HepG2 (cell line): Measurements from ENCODE around the gene C16orf54. TPM values are rescaled to one million over a fixed set of nuclear protein-coding genes. Genes with fewer than 3 reads are reported as not detected.
A peak's percentile ranks its signal among the peaks of the same experiment; 100 is the strongest.

ENCODE experiments used
- ATAC-seq: fragments of 200-7000 bp; cut with Tn5 transposase; 3 replicates; pipeline ENCODE4 v1.9.1; 2020; ENCODE audit warnings: mild to moderate bottlenecking, moderate library complexity
- BruUV-seq: library from RNA; stranded (reverse); fragments of 400-500 nt; replicated peaks from 2 replicates; lab custom pipeline; 2021; lab: Mats Ljungman, UMichigan
- CTCF ChIA-PET: fragments of 300-600 bp; formaldehyde crosslinking; extraction: SDS; loops from one replicate; lab custom pipeline; 2021; ENCODE audit warnings: low total read pairs, inconsistent platforms, low intra/inter-chr PET ratio; lab: Yijun Ruan, JAX
- POLR2A ChIA-PET: fragments of 350-600 bp; sonication (Branson Sonifier 250); formaldehyde crosslinking; loops from one replicate; lab custom pipeline; 2020; ENCODE audit warnings: antibody characterized with exemption, inconsistent platforms; lab: Yijun Ruan, JAX
- DNase-seq: peaks from one replicate; pipeline ENCODE4 v3.0.0-alpha.2; 2015; ENCODE audit warnings: low spot score
- FAIRE-seq: peaks from 3 replicates; lab custom pipeline; 2011; peaks lifted over from hg19 to GRCh38; lab: Jason Lieb, UNC
- H2AFZ ChIP-seq: one replicate; pipeline ENCODE4 v1.6.1; 2011; ENCODE audit warnings: low read length, inconsistent platforms
- H3K27ac ChIP-seq: fragments of 300-600 bp; 3 replicates; pipeline ENCODE4 v1.8.0; 2011; ENCODE audit warnings: mixed run types, mild to moderate bottlenecking, mixed read lengths, low read length, inconsistent platforms; ENCODE audit not compliant: insufficient read depth; ENCODE audit errors: extremely low read length
- H3K27me3 ChIP-seq, 2 experiments: fragments of 200-600 bp in 1 of 2; 2 replicates in 1 of 2; 3 replicates in 1 of 2; pipeline versions ENCODE4 v1.6.0 to v1.8.0; 2011; ENCODE audit warnings: low read length in 2 of 2, mild to moderate bottlenecking in 2 of 2, moderate library complexity in 2 of 2, inconsistent platforms in 1 of 2; ENCODE audit not compliant: insufficient read depth in 2 of 2, control insufficient read depth in 1 of 2
- H3K36me3 ChIP-seq, 2 experiments: fragments of 200-600 bp in 1 of 2; replicated peaks in 1 of 2; 2 replicates in 1 of 2; 3 replicates in 1 of 2; pipeline versions ENCODE4 v1.5.1 to v1.8.0; 2011; ENCODE audit warnings: low read length in 2 of 2, inconsistent platforms in 1 of 2; ENCODE audit not compliant: insufficient read depth in 2 of 2, control insufficient read depth in 1 of 2
- H3K4me1 ChIP-seq: 2 replicates; pipeline ENCODE4 v1.5.1; 2012; ENCODE audit warnings: low read length, inconsistent platforms; ENCODE audit not compliant: insufficient read depth
- H3K4me2 ChIP-seq: 2 replicates; pipeline ENCODE4 v1.6.0; 2011; ENCODE audit warnings: low read depth, low read length, inconsistent platforms
- H3K4me3 ChIP-seq, 3 experiments: fragments of 200-600 bp in 1 of 3; sonication (generic), shearing (Covaris generic) in 1 of 3; replicated peaks in 1 of 3; 2 replicates each; pipeline ENCODE4 v1.5.1; 2011 to 2016; ENCODE audit warnings: low read length in 3 of 3, inconsistent platforms in 2 of 3, low read depth in 2 of 3, mild to moderate bottlenecking in 2 of 3, control low read depth in 1 of 3, mixed read lengths in 1 of 3; ENCODE audit not compliant: insufficient read depth in 1 of 3
- H3K79me2 ChIP-seq: one replicate; pipeline ENCODE4 v1.6.1; 2011; ENCODE audit warnings: low read length, inconsistent platforms; ENCODE audit not compliant: insufficient read depth
- H3K9ac ChIP-seq: 2 replicates; pipeline ENCODE4 v1.6.0; 2011; ENCODE audit warnings: mild to moderate bottlenecking, low read depth, low read length, inconsistent platforms; ENCODE audit not compliant: insufficient read depth
- H3K9me3 ChIP-seq: 2 replicates; pipeline ENCODE4 v1.5.1; 2012; ENCODE audit warnings: mild to moderate bottlenecking, low read length
- H4K20me1 ChIP-seq: 2 replicates; pipeline ENCODE4 v1.6.0; 2011; ENCODE audit warnings: inconsistent platforms, mild to moderate bottlenecking, low read length, moderate library complexity; ENCODE audit not compliant: insufficient read depth
- AKAP8 ChIP-seq: sonication (generic); formaldehyde crosslinking; IDR thresholded peaks from 2 replicates; pipeline ENCODE4 v1.5.1; 2020; ENCODE audit warnings: mild to moderate bottlenecking, missing genetic modification reagents
- ARID2 ChIP-seq: sonication (generic); formaldehyde crosslinking; IDR thresholded peaks from 2 replicates; pipeline ENCODE4 v1.8.1; 2022; ENCODE audit warnings: mild to moderate bottlenecking, missing genetic modification reagents, borderline replicate concordance
- CTCF ChIP-seq: sonication (generic); formaldehyde crosslinking; IDR thresholded peaks from 2 replicates; pipeline ENCODE4 v1.5.0; 2020; ENCODE audit warnings: mild to moderate bottlenecking, missing genetic modification reagents, moderate library complexity
- ELF4 ChIP-seq: sonication (generic); formaldehyde crosslinking; IDR thresholded peaks from 2 replicates; pipeline ENCODE4 v1.5.0; 2020; ENCODE audit warnings: missing genetic modification reagents, mild to moderate bottlenecking, moderate library complexity, borderline replicate concordance
- FOXP4 ChIP-seq: sonication (generic); formaldehyde crosslinking; IDR thresholded peaks from 2 replicates; pipeline ENCODE4 v1.4.0; 2020; ENCODE audit warnings: missing genetic modification reagents
- GLI4 ChIP-seq: sonication (generic); formaldehyde crosslinking; IDR thresholded peaks from 2 replicates; pipeline ENCODE4 v1.5.1; 2020; ENCODE audit warnings: missing genetic modification reagents, mild to moderate bottlenecking, moderate library complexity, borderline replicate concordance
- NONO ChIP-seq, 2 experiments: fragments of 450-650 bp in 1 of 2; sonication (generic) in 1 of 2; formaldehyde crosslinking in 1 of 2; IDR thresholded peaks in 1 of 2; conservative IDR thresholded peaks in 1 of 2; 2 replicates each; pipeline versions ENCODE4 v1.6.1 to v1.8.0; 2017 to 2022; ENCODE audit warnings: mild to moderate bottlenecking in 1 of 2, missing genetic modification reagents in 1 of 2, moderate library complexity in 1 of 2
- SMARCE1 ChIP-seq: fragments of 450-650 bp; IDR thresholded peaks from 2 replicates; pipeline ENCODE4 v1.6.1; 2017; ENCODE audit warnings: borderline replicate concordance
- ZFP91 ChIP-seq: sonication (generic); formaldehyde crosslinking; IDR thresholded peaks from 2 replicates; pipeline ENCODE4 v1.9.0; 2022; ENCODE audit warnings: missing genetic modification reagents, mild to moderate bottlenecking, borderline replicate concordance
- ZMAT5 ChIP-seq: sonication (generic); formaldehyde crosslinking; IDR thresholded peaks from 2 replicates; pipeline ENCODE4 v1.5.0; 2020; ENCODE audit warnings: mild to moderate bottlenecking, low read depth, missing genetic modification reagents, borderline replicate concordance
- ZNF24 ChIP-seq: fragments of 450-650 bp; IDR thresholded peaks from 2 replicates; pipeline ENCODE4 v1.6.1; 2017; ENCODE audit warnings: antibody characterized with exemption, mild to moderate bottlenecking
- WGBS: methylation state at CpG from one replicate; pipeline ENCODE4 v1.1.6; 2017; ENCODE audit warnings: low lambda C conversion rate; 5-methylcytosine and 5-hydroxymethylcytosine counted together
- in situ Hi-C: cut with HindIII; loops from 2 replicates; pipeline ENCODE4 v1.10.0; 2017; ENCODE audit warnings: low pct_unique_long_range_greater_than_20kb; ENCODE audit not compliant: extremely low pct_ligation_motif_present
- intact Hi-C: fragments of 100-400 bp; cut with micrococcal nuclease; formaldehyde crosslinking; loops from one replicate; pipeline ENCODE4 v1.10.0; 2022; ENCODE audit not compliant: unreplicated experiment
- polyA plus RNA-seq, 8 experiments: library from polyadenylated mRNA; depleted of rRNA in 3 of 8; stranded (reverse) in 7 of 8; unstranded in 1 of 8; fragments of >200 nt; fragmentation: Illumina TruSeq in 4 of 8; extraction: Trizol in 4 of 8; gene quantifications; 2 replicates each; pipeline versions ENCODE4 v1.2.1 to v1.2.3, GENCODE V29; 2011 to 2016; ENCODE audit warnings: low read depth in 4 of 8, missing spikeins in 1 of 8, mixed read lengths in 1 of 8; ENCODE audit not compliant: insufficient read depth in 1 of 8
- total RNA-seq, 5 experiments: library from RNA; depleted of rRNA; stranded (reverse); fragments of >200 nt; fragmentation: Illumina TruSeq; extraction: Trizol; gene quantifications; 2 replicates each; pipeline ENCODE4 v1.2.3, GENCODE V29; 2016; ENCODE audit warnings: low read depth in 1 of 5
- TF ChIP-seq, protein P1 (sequence below): sonication (generic); formaldehyde crosslinking; IDR thresholded peaks from 2 replicates; pipeline ENCODE4; 2020; ENCODE audit warnings: missing genetic modification reagents, mild to moderate bottlenecking, borderline replicate concordance

C16orf54 gene
- total and polyA plus RNA-seq, 2 of the 13 experiments (the other 11 are each of a cell fraction or from before 2014, with no cell fraction given): not detected

GRCh38 chr16:29700253-29700987, 45.4 kb downstream of the C16orf54 start:
- CTCF ChIA-PET: interaction anchor here (0.8 to 2.7 kb wide), 8 partner anchors 9 to 332 kb away, joined by 3 to 23 read pairs (median 8); partner anchors contain the start of gene PAGR1
- peak overlapping the region; percentile 54 for H3K4me2 ChIP-seq
- H3K27ac ChIP-seq: no peak overlapping the region
- POLR2A ChIA-PET: interaction anchor here (0.6 to 2.4 kb wide), 18 partner anchors 10 to 332 kb away, joined by 3 to 11 read pairs (median 4); partner anchors contain the start of genes KIF22, MAZ, PAGR1 and QPRT
- H2AFZ ChIP-seq: no peak overlapping the region
- no peak overlapping the region for H3K9ac ChIP-seq
- WGBS: 12% methylated on average over 14 of the region's 14 CpGs
- H3K4me3 ChIP-seq: no peak overlapping the region
- H3K79me2 ChIP-seq: peaks cover 3% of the 10 kb centered on the region
- DNase-seq (peak; percentile 71), ATAC-seq (peak; percentile 64), FAIRE-seq (peak; percentile 92)
- peaks cover 8% of the 10 kb centered on the region for H4K20me1 ChIP-seq
- H3K27me3 ChIP-seq: peaks cover 0 to 4% of the 10 kb centered on the region in 2 experiments; a peak in 1 of 5 replicates
- in situ Hi-C loops: no loop called here
- peaks cover 19% of the 10 kb centered on the region for H3K4me1 ChIP-seq
- intact Hi-C loops: loop anchor here (1.0 to 5.0 kb wide), 3 partner anchors 21 to 332 kb away; partner anchors contain the start of gene TLCD3B
- BruUV-seq: no TSS peak
- no peaks in the 10 kb centered on the region for H3K9me3 ChIP-seq
- H3K36me3 ChIP-seq: peaks cover 9 to 11% of the 10 kb centered on the region in 2 experiments; a peak in 4 of 5 replicates
- TF ChIP-seq SMARCE1: no peak
- no peak for TF ChIP-seq ELF4 (CRISPR knock-in tag)
- no peak for TF ChIP-seq ZFP91 (CRISPR knock-in tag)
- peak; percentile 92 for TF ChIP-seq CTCF
- 0 out of 2 replicates have a peak, but pooled peaks have one; percentile 16 for TF ChIP-seq FOXP4 (CRISPR knock-in tag)
- TF ChIP-seq GLI4 (CRISPR knock-in tag): no peak
- TF ChIP-seq ZNF24: 0 out of 2 replicates have a peak, but pooled peaks have one; percentile 50
- TF ChIP-seq ARID2 (CRISPR knock-in tag): no peak
- TF ChIP-seq, protein P1, sequence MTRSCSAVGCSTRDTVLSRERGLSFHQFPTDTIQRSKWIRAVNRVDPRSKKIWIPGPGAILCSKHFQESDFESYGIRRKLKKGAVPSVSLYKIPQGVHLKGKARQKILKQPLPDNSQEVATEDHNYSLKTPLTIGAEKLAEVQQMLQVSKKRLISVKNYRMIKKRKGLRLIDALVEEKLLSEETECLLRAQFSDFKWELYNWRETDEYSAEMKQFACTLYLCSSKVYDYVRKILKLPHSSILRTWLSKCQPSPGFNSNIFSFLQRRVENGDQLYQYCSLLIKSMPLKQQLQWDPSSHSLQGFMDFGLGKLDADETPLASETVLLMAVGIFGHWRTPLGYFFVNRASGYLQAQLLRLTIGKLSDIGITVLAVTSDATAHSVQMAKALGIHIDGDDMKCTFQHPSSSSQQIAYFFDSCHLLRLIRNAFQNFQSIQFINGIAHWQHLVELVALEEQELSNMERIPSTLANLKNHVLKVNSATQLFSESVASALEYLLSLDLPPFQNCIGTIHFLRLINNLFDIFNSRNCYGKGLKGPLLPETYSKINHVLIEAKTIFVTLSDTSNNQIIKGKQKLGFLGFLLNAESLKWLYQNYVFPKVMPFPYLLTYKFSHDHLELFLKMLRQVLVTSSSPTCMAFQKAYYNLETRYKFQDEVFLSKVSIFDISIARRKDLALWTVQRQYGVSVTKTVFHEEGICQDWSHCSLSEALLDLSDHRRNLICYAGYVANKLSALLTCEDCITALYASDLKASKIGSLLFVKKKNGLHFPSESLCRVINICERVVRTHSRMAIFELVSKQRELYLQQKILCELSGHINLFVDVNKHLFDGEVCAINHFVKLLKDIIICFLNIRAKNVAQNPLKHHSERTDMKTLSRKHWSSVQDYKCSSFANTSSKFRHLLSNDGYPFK (CRISPR knock-in tag): no peak
- no peak for TF ChIP-seq AKAP8
- TF ChIP-seq NONO (IDR thresholded peaks at IDR 0.05): no peak
- TF ChIP-seq NONO (CRISPR knock-in tag; conservative IDR thresholded peaks at IDR 0.05): peak; percentile 44; the same call in 1 of the 2 replicates
- no peak for TF ChIP-seq ZMAT5
